NB4 (cell line): ENCODE data around the gene GAGE12J.

Experiments used
- CTCF ChIP-seq: IDR thresholded peaks from one replicate; pipeline ENCODE4 v1.5.1; 2012; ENCODE audit warnings: low read depth, low read length
- MYC ChIP-seq: IDR thresholded peaks from 2 replicates; pipeline ENCODE4 v1.6.1; 2011; ENCODE audit warnings: low read depth, low read length

- TF ChIP-seq CTCF (no peak), MYC (no peak)
Observed at GRCh38 chrX:49278081-49278480, 43.8 kb upstream of the GAGE12J start.
